Hepatocyte (in vitro differentiated cells): ENCODE results near the gene PDIA5.

Experiments used
- EZH2 ChIP-seq: fragments of 200-600 bp; sonication (generic); IDR thresholded peaks from 2 replicates; pipeline ENCODE4 v1.6.1; 2016; ENCODE audit warnings: antibody characterized with exemption, mild to moderate bottlenecking, borderline replicate concordance
- EZH2phosphoT487 ChIP-seq: fragments of 200-600 bp; sonication (generic); IDR thresholded peaks from one replicate; pipeline ENCODE4 v1.6.1; 2018; ENCODE audit warnings: antibody characterized with exemption, mild to moderate bottlenecking, low read depth, moderate library complexity; ENCODE audit not compliant: unreplicated experiment, severe bottlenecking
- TF ChIP-seq, protein P1 (sequence below): fragments of 200-600 bp; sonication (generic); IDR thresholded peaks from 2 replicates; pipeline ENCODE4 v1.5.1; 2016; ENCODE audit warnings: antibody characterized with exemption, mild to moderate bottlenecking; ENCODE audit not compliant: poor library complexity

DNA sequence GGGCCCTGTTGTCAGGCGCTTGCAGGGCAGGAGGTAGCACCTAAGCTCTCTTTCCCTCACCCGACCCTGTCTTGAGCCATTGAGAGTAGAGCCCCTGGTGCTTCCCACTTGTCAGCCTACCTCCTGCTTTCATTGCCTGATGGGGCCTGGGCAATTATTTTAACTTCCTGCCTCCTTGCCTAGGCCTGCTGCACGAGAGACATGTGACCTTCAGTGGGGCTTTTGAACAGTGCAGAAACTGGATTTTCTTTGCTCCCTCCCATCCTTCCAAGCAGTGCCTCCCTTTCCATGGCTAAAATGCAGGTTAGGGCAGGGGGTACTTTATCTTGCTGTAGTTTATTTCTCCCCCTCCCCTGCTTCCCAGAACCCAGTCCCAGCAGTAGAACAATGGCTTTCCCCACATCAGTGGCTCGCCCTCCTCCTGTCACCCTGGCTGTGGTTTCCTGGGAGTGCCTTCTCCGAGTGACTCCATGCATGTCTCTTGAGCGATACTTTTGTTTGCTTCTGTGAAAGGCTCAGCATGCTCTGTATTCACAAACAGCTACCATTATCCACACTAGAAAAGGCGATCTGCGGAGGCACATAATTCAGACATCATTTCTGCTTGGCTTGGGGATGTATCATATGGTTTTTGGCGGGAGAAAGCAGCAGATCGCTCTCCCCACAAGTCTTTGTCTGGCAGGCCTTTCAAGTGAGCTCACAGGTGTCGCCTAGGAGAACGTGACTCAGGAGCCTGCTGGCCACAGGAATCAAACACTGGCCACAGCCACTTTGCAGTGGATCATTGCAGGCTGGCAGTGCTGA, 24.1 kb downstream of the PDIA5 start:
- TF ChIP-seq, protein P1, sequence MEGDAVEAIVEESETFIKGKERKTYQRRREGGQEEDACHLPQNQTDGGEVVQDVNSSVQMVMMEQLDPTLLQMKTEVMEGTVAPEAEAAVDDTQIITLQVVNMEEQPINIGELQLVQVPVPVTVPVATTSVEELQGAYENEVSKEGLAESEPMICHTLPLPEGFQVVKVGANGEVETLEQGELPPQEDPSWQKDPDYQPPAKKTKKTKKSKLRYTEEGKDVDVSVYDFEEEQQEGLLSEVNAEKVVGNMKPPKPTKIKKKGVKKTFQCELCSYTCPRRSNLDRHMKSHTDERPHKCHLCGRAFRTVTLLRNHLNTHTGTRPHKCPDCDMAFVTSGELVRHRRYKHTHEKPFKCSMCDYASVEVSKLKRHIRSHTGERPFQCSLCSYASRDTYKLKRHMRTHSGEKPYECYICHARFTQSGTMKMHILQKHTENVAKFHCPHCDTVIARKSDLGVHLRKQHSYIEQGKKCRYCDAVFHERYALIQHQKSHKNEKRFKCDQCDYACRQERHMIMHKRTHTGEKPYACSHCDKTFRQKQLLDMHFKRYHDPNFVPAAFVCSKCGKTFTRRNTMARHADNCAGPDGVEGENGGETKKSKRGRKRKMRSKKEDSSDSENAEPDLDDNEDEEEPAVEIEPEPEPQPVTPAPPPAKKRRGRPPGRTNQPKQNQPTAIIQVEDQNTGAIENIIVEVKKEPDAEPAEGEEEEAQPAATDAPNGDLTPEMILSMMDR, result no peak
- no peak for TF ChIP-seq EZH2
- TF ChIP-seq EZH2phosphoT487, result no peak
